NCI-H524 (cell line): ENCODE data around the gene GRPEL1.

ENCODE experiments used
- DNase-seq, 2 experiments: peaks; one replicate each; lab custom pipeline; 2025; lab: John Stamatoyannopoulos, UW

GRPEL1 gene

GRCh38 chr4:7023901-7024300 is 44.0 kb downstream of the GRPEL1 start:
- no peak for DNase-seq

GRCh38 chr4:7023486-7023885 is 44.4 kb downstream of the GRPEL1 start:
- DNase-seq: no peak

DNA sequence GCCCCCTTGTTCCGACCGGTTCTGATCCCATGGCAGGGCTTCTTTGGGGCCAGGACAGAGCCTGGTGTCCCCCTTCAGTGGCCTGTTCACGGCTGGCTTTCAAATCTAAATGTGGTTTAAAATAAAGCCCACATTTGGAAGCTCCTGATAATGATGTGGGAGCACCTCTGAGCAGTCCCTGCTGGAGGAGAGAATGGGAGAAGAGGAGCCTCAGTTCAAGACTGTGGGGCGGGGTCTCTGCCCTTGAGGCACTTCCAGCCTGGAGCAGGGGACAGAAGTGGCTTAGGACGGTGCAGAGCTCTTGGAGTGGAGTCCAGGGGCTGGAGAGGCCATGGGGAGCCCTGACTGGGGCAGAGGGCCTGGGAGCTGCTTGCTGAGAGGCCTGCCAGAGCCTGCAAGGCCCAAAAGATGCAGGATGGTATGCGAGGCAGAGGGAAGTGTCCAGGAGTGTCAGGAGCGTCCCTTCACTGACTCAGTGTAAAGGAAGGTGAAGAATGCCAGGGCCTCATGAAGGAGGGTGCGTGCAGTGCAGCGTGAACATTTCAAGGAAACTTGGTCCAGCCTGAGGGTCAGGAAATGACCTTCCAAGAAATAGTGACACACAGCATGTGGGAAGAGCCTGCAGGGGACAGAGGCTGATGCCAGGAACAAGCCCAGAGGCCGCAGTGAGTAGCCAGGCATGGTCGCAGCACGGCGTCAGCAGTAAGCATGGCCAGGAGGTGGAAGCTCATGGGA is 45.8 kb downstream of the GRPEL1 start:
- DNase-seq: no peak

- no peak for DNase-seq
These were observed 46.5 kb downstream of the GRPEL1 start for GRCh38 chr4:7021355-7021754.

DNA sequence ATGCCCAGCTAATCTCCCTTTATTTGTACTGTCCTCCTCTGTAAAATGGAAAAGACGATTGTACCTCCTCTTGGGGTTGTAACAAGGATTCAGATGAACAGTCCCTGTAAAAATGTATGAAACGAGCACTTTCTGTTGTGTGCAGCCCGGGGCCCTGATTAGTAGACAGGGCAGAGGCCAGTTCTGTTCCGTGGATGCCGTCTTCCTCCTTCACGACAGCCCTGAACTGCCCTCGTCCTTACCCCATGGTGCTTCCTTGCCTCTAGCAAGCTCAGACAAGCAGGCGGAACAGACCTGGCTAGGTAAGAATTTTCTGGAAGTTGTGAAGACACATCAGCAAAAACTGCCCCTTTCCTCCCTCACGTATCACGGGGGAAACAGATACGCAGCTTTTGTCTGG is 47.0 kb downstream of the GRPEL1 start:
- DNase-seq: no peak

GRCh38 chr4:7020290-7020689 is 47.6 kb downstream of the GRPEL1 start:
- DNase-seq: no peak

- no peak for DNase-seq
These were observed 48.5 kb downstream of the GRPEL1 start for GRCh38 chr4:7019367-7019766.

DNA sequence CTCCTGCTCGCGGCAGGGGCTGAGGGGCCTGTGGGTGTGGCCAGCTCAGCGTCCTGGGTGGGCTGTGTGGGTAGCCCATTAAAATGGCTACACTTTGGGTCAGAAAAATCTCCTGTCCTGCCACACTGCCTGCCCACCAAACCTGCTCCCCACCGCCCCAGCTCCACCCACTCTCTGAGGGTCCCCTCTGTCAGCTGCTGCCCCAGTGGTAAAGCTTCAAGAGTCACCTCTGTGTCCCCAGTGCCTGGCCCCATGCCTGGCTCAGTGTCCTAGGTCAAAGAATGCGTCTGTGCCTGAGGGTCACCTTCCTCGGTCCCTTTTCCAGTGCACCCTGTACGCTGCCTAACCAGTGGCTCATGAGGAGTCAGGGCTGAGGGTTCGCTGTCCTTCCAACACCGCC is 49.6 kb downstream of the GRPEL1 start:
- DNase-seq: no peak

GRCh38 chr4:7017446-7018048 is 50.3 kb downstream of the GRPEL1 start:
- DNase-seq: no peak

GRCh38 chr4:7016512-7016911 is 51.4 kb downstream of the GRPEL1 start:
- no peak for DNase-seq

DNA sequence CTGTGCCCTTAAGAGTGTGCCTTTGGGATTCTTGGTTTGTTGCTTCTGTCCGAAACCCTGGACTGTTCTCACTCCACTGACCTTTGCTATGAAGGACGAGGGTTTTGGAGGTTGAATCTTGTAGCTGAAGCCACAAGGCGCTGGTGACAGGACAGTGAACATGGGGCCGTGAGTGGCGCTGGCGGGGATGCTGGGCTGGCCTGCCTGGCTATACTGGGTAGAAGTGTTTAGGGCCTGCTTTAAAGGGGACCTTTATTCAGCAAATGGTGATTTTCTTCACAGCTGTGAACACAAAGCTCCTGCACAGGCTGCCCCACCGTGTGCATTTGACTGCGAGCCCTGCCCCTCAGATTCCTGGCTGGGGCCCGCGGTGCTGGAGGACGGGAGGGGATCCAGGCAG is 51.8 kb downstream of the GRPEL1 start:
- no peak for DNase-seq

GRCh38 chr4:7015383-7016035 is 52.4 kb downstream of the GRPEL1 start:
- DNase-seq: no peak

GRCh38 chr4:7014815-7015214 is 53.0 kb downstream of the GRPEL1 start:
- no peak for DNase-seq

DNA sequence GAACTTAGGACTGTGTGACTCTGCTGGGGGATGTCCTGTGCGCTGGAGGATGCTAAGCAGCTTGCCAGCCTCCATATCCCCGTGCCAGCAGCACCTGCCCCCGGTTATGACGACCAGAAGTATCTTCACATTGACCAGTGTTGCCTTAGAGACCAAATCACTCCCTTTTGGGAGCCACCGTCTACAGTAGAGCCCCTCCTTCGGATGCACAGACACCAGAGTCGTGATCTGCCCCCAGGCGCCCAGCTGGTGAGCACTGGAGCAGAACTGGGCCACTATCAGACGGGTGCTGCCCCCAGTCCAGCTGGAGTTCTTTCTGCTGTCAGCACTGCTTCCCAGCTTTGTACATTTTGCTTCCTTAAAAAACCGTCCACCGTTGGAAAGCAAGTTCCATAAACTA is 54.7 kb downstream of the GRPEL1 start:
- DNase-seq: no peak

- no peak for DNase-seq
These were observed 58.3 kb downstream of the GRPEL1 start for GRCh38 chr4:7009564-7009963.
